ENCODE data around the gene TACR1. TPM values are rescaled to one million over a fixed set of nuclear protein-coding genes. Genes with fewer than 3 reads are reported as not detected.

Gene TACR1
- total and polyA plus RNA-seq, 2 experiments from 2014 or later: 0.13 to 0.19 TPM

DNA sequence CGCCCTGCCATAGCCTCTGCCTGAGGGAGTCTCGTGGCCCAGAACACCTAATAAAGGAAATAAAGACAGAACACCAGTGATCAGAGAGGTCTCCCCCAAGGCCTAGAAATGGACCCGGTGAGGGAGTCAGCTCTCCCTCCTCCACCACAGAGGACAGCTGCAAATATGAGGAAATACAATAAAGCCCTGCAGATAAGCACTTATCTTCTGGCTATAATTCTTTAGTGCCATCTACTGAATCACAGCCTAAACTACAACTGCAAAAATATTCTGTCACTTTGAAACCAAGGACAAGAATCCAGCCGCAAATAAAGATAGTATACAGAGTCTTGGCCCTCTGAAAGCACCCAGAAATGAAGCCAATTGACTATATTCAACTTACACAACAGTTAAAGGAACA is 42.4 kb upstream of the TACR1 start:
- TF ChIP-seq EZH2phosphoT487 (IDR thresholded peaks at IDR 0.05; ENCODE audit: low read depth, severe bottlenecking, unreplicated experiment): no peak
- no peak for TF ChIP-seq EZH2 (IDR thresholded peaks at IDR 0.05; ENCODE audit: borderline replicate concordance)
- TF ChIP-seq, protein P1, sequence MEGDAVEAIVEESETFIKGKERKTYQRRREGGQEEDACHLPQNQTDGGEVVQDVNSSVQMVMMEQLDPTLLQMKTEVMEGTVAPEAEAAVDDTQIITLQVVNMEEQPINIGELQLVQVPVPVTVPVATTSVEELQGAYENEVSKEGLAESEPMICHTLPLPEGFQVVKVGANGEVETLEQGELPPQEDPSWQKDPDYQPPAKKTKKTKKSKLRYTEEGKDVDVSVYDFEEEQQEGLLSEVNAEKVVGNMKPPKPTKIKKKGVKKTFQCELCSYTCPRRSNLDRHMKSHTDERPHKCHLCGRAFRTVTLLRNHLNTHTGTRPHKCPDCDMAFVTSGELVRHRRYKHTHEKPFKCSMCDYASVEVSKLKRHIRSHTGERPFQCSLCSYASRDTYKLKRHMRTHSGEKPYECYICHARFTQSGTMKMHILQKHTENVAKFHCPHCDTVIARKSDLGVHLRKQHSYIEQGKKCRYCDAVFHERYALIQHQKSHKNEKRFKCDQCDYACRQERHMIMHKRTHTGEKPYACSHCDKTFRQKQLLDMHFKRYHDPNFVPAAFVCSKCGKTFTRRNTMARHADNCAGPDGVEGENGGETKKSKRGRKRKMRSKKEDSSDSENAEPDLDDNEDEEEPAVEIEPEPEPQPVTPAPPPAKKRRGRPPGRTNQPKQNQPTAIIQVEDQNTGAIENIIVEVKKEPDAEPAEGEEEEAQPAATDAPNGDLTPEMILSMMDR (IDR thresholded peaks at IDR 0.05; ENCODE audit: poor library complexity): no peak
- Histone ChIP-seq H2AFZ (no peak overlapping the region), H3K4me3 (no peak overlapping the region), H3K27ac (no peak overlapping the region), H3K9me3 (ENCODE audit: low read depth) (peaks cover 5% of the 10 kb centered on the region), H3K9me2 (replicated peaks; ENCODE audit: insufficient read depth) (no peaks in the 10 kb centered on the region), H3K27me3 (no peaks in the 10 kb centered on the region), H4K20me1 (ENCODE audit: insufficient read depth, poor library complexity, severe bottlenecking) (no peaks in the 10 kb centered on the region), H3K4me2 (no peak overlapping the region), H3K79me2 (no peaks in the 10 kb centered on the region), H3K36me3 (replicated peaks; ENCODE audit: insufficient read depth, low read depth) (no peaks in the 10 kb centered on the region), H3K4me1 (ENCODE audit: insufficient read depth) (no peaks in the 10 kb centered on the region)
- WGBS (ENCODE audit: low lambda C conversion rate, missing lambda C conversion rate): 88% methylated on average over 4 of the region's 4 CpGs
- no peak for DNase-seq (ENCODE audit: low spot score)

DNA sequence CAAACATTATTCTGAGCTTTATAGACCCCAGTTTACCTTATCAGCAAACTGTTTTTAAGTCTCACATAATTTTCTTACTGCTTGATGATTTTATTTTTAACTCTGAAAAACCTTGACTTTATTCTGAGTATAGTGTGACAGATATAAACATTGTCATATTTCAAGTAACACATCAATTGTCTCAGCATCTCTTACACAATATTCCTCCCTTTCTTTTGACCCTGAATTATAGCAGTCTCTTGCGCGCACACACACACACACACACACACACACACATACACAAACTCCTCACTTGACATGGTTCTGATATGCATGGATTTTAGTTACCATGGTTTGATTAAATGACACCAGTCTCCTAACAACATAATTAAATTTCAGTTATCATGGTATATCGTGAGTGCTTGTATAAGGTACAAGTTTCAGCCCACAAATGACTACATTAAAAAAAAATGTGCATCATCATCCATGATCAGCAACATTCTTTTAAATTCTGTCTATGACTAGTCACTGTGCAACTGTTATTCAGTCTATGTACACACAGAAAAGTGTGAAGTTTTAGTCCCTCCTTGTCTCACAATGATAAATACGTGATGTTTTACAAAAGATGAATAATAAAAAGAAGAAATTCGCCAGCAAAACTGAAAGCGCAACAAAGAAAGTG is 39.5 kb upstream of the TACR1 start:
- 79% methylated on average over 6 of the region's 6 CpGs for WGBS (ENCODE audit: low lambda C conversion rate, missing lambda C conversion rate)
- Histone ChIP-seq H2AFZ (no peak overlapping the region), H3K9me3 (ENCODE audit: low read depth) (peaks cover 5% of the 10 kb centered on the region), H3K36me3 (replicated peaks; ENCODE audit: insufficient read depth, low read depth) (no peaks in the 10 kb centered on the region), H3K4me3 (no peak overlapping the region), H3K79me2 (no peaks in the 10 kb centered on the region), H3K4me1 (ENCODE audit: insufficient read depth) (no peaks in the 10 kb centered on the region), H3K4me2 (peak overlapping the region; percentile 26), H3K27me3 (no peaks in the 10 kb centered on the region), H3K9me2 (replicated peaks; ENCODE audit: insufficient read depth) (no peaks in the 10 kb centered on the region), H4K20me1 (ENCODE audit: insufficient read depth, poor library complexity, severe bottlenecking) (no peaks in the 10 kb centered on the region), H3K27ac (no peak overlapping the region)
- no peak for DNase-seq (ENCODE audit: low spot score)
- TF ChIP-seq EZH2 (IDR thresholded peaks at IDR 0.05; ENCODE audit: borderline replicate concordance): no peak
- TF ChIP-seq EZH2phosphoT487 (IDR thresholded peaks at IDR 0.05; ENCODE audit: low read depth, severe bottlenecking, unreplicated experiment): no peak
- TF ChIP-seq, protein P1 (IDR thresholded peaks at IDR 0.05; ENCODE audit: poor library complexity): no peak

DNA sequence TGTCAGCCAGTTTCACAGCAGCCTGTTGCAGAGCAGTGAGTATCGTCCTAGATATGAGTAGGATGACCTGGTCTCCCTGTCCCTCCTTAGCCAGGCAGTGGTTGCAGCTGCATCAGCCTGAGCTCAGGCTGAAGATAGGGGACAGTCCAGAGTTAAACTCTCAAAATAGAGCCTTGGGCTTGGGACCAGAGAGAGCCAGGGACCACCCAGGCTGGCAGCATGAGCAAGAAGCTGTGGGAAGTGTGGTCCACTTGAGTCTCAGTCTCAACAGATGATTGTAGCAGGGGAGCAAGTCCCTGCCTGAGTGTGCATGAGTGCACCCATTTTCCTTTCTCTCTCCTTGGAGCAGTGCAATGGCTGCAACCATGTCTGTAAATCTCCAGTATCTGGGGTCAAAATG is 38.0 kb upstream of the TACR1 start:
- TF ChIP-seq, protein P1 (IDR thresholded peaks at IDR 0.05; ENCODE audit: poor library complexity): no peak
- TF ChIP-seq EZH2phosphoT487 (IDR thresholded peaks at IDR 0.05; ENCODE audit: low read depth, severe bottlenecking, unreplicated experiment): no peak
- TF ChIP-seq EZH2 (IDR thresholded peaks at IDR 0.05; ENCODE audit: borderline replicate concordance): no peak

More for the DNA sequence above, 38.0 kb upstream of the TACR1 start:
- no peak for DNase-seq (ENCODE audit: low spot score)
- 89% methylated on average over 1 of the region's 1 CpG for WGBS (ENCODE audit: low lambda C conversion rate, missing lambda C conversion rate)
- Histone ChIP-seq H3K27ac (no peak overlapping the region), H3K36me3 (replicated peaks; ENCODE audit: insufficient read depth, low read depth) (no peaks in the 10 kb centered on the region), H4K20me1 (ENCODE audit: insufficient read depth, poor library complexity, severe bottlenecking) (no peaks in the 10 kb centered on the region), H3K4me3 (no peak overlapping the region), H3K4me2 (no peak overlapping the region), H3K9me2 (replicated peaks; ENCODE audit: insufficient read depth) (no peaks in the 10 kb centered on the region), H2AFZ (no peak overlapping the region), H3K79me2 (no peaks in the 10 kb centered on the region), H3K4me1 (ENCODE audit: insufficient read depth) (no peaks in the 10 kb centered on the region), H3K9me3 (ENCODE audit: low read depth) (peaks cover 5% of the 10 kb centered on the region), H3K27me3 (no peaks in the 10 kb centered on the region)
